Fibroblast of lung (primary cell): Measurements from ENCODE around the gene PSKH1. TPM values are rescaled to one million over a fixed set of nuclear protein-coding genes. Genes with fewer than 3 reads are reported as not detected.

ENCODE experiments used
- DNase-seq, 2 donors: peaks; one replicate each; pipeline versions ENCODE4 v3.0.0 to v3.0.0-alpha.2; 2010; ENCODE audit warnings: low read depth in 2 of 2
- H2AFZ ChIP-seq: 2 replicates; pipeline ENCODE4 v1.5.1; 2012; ENCODE audit warnings: low read length, control low read depth, inconsistent platforms
- H3K27ac ChIP-seq: 2 replicates; pipeline ENCODE4 v1.5.1; 2011; ENCODE audit warnings: low read length, control low read depth; ENCODE audit not compliant: insufficient read depth
- H3K27me3 ChIP-seq: 2 replicates; pipeline ENCODE4 v1.5.1; 2011; ENCODE audit warnings: mild to moderate bottlenecking, low read length; ENCODE audit not compliant: control insufficient read depth, insufficient read depth
- H3K36me3 ChIP-seq: 2 replicates; pipeline ENCODE4 v1.5.1; 2011; ENCODE audit warnings: low read length; ENCODE audit not compliant: control insufficient read depth, insufficient read depth
- H3K4me1 ChIP-seq: 2 replicates; pipeline ENCODE4 v1.5.1; 2011; ENCODE audit warnings: low read length; ENCODE audit not compliant: control insufficient read depth, insufficient read depth; ENCODE audit errors: extremely low read depth
- H3K4me2 ChIP-seq: 2 replicates; pipeline ENCODE4 v1.5.1; 2011; ENCODE audit warnings: low read length, control low read depth; ENCODE audit not compliant: insufficient read depth; ENCODE audit errors: extremely low read depth
- H3K4me3 ChIP-seq, 4 experiments: fragments of 200-600 bp in 1 of 4; sonication (generic) in 1 of 4; replicated peaks in 1 of 4; 2 replicates each; pipeline ENCODE4 v1.5.1; 2011 to 2016; ENCODE audit warnings: low read length in 4 of 4, low read depth in 3 of 4, mild to moderate bottlenecking in 3 of 4, control low read depth in 2 of 4, inconsistent platforms in 1 of 4, mixed read lengths in 1 of 4; ENCODE audit not compliant: insufficient read depth in 1 of 4; ENCODE audit errors: control extremely low read depth in 1 of 4
- H3K79me2 ChIP-seq: 2 replicates; pipeline ENCODE4 v1.5.1; 2012; ENCODE audit warnings: mild to moderate bottlenecking, low read length, inconsistent platforms; ENCODE audit not compliant: control insufficient read depth, insufficient read depth
- H3K9ac ChIP-seq: 2 replicates; pipeline ENCODE4 v1.5.1; 2011; ENCODE audit warnings: mild to moderate bottlenecking, low read length, control low read depth; ENCODE audit not compliant: insufficient read depth
- H3K9me3 ChIP-seq: 2 replicates; pipeline ENCODE4 v1.5.1; 2012; ENCODE audit warnings: low read depth, low read length; ENCODE audit not compliant: control insufficient read depth, insufficient read depth
- H4K20me1 ChIP-seq: 2 replicates; pipeline ENCODE4 v1.5.1; 2011; ENCODE audit warnings: low read length; ENCODE audit not compliant: control insufficient read depth, insufficient read depth; ENCODE audit errors: extremely low read depth
- EZH2 ChIP-seq: IDR thresholded peaks from 2 replicates; pipeline ENCODE4 v1.5.1; 2012; ENCODE audit warnings: low read length, control low read depth, mild to moderate bottlenecking; ENCODE audit errors: missing control alignments
- polyA plus RNA-seq, 2 donors: library from polyadenylated mRNA; depleted of rRNA in 1 of 2; stranded (reverse) in 1 of 2; unstranded in 1 of 2; fragments of >200 nt; gene quantifications; 2 replicates each; pipeline ENCODE4 v1.2.1, GENCODE V29; 2011 to 2012; ENCODE audit warnings: missing spikeins in 1 of 2
- total RNA-seq: library from RNA; depleted of rRNA; stranded (reverse); fragments of >200 nt; gene quantifications from 2 replicates; pipeline ENCODE4 v1.2.1, GENCODE V29; 2014
- TF ChIP-seq, protein P1 (sequence below), 2 donors: IDR thresholded peaks in 1 of 2; conservative IDR thresholded peaks in 1 of 2; 1 replicate in 1 of 2; 2 replicates in 1 of 2; pipeline ENCODE4 v1.5.1; 2011 to 2012; ENCODE audit warnings: low read length in 2 of 2, control low read depth in 1 of 2, inconsistent platforms in 1 of 2, low read depth in 1 of 2, mild to moderate bottlenecking in 1 of 2

PSKH1 gene
- total and polyA plus RNA-seq, 2 donors (not counting 1 experiment from before 2014, with no cell fraction given) = 13.4 to 15.4 TPM

DNA sequence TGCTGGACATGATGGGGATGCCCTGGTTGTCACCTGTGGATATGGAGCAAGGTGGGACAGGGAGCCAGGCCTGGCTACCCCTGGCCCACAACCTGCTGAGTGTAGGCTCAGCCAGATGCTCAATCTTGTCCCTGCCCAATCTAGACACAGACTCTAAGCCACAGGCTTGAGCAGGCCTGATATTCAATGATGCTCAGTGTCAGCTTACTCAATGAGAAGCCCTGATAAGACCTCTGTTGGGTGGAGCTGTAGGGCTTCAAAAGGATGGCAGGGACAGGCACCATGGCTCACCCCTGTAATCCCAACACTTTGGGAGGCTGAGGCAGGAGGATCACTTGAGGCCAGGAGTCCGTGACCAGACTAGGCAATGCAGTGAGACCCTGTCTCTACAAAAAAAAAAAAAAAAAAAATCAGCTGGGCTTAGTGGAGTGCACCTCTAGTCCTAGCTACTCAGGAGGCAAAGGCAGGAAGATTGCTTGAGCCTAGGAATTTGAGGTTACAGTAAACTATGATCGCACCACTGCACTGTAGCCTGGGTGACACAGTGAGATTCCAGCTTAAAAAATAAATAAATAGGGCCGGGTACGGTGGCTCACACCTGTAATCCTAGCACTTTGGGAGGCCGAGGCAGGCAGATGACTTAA, 47.5 kb downstream of the PSKH1 start:
- no peak overlapping the region for H3K9ac ChIP-seq
- H3K27ac ChIP-seq = no peak overlapping the region
- H2AFZ ChIP-seq = no peak overlapping the region
- no peak for DNase-seq
- no peak overlapping the region for H3K4me3 ChIP-seq
- H3K36me3 ChIP-seq = peaks cover 44% of the 10 kb centered on the region
- no peak for TF ChIP-seq EZH2
- TF ChIP-seq, protein P1, sequence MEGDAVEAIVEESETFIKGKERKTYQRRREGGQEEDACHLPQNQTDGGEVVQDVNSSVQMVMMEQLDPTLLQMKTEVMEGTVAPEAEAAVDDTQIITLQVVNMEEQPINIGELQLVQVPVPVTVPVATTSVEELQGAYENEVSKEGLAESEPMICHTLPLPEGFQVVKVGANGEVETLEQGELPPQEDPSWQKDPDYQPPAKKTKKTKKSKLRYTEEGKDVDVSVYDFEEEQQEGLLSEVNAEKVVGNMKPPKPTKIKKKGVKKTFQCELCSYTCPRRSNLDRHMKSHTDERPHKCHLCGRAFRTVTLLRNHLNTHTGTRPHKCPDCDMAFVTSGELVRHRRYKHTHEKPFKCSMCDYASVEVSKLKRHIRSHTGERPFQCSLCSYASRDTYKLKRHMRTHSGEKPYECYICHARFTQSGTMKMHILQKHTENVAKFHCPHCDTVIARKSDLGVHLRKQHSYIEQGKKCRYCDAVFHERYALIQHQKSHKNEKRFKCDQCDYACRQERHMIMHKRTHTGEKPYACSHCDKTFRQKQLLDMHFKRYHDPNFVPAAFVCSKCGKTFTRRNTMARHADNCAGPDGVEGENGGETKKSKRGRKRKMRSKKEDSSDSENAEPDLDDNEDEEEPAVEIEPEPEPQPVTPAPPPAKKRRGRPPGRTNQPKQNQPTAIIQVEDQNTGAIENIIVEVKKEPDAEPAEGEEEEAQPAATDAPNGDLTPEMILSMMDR (conservative IDR thresholded peaks at IDR 0.05 in 1 of 2, IDR thresholded peaks at IDR 0.05 in 1 of 2; ENCODE audit: low read depth in 1 of 2, low read length in 2 of 2) = no peak
- H3K4me2 ChIP-seq = no peak overlapping the region
- H3K4me1 ChIP-seq = peaks cover 16% of the 10 kb centered on the region
- H3K79me2 ChIP-seq = peaks cover 5% of the 10 kb centered on the region
- H3K9me3 ChIP-seq = no peaks in the 10 kb centered on the region
- H4K20me1 ChIP-seq = no peaks in the 10 kb centered on the region
- H3K27me3 ChIP-seq = no peaks in the 10 kb centered on the region

DNA sequence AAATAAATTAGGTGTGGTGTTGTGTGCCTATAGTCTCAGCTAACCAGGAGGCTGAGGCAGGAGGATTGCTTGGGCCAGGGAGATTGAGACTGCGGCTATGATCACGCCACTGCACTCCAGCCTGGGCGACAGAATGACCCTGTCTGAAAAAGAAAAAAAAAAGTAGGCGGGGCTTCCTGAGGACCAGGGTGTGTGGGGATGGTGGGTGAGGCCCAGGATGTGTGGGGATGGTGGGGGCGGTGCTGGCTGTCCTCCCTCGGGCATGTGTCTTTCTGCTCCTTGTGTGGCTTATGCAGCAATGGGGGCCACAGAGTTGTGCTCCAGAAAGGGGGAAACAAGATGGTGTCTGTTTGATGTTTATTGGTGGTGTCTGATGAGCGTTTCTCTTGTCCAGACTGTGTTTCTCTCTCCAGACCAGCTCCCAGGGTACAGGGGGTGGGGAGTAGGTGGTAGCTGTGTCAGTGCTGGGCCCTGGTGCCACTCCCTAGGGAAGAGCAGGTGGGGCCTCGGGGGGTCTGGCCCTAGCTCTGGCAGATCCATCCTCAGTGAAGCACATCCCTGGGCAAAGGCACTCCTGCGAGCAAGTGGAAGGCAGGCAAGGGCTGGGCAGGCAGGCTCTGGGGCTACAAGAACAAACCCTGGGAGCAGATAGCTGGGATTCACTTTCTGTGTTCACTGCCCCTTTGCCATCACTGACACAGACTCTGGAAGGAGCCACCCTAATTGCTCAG, 48.6 kb downstream of the PSKH1 start:
- Histone ChIP-seq H3K36me3 (peaks cover 53% of the 10 kb centered on the region), H3K4me1 (peaks cover 16% of the 10 kb centered on the region), H2AFZ (no peak overlapping the region), H3K9me3 (no peaks in the 10 kb centered on the region), H3K27ac (no peak overlapping the region), H4K20me1 (no peaks in the 10 kb centered on the region), H3K4me2 (no peak overlapping the region), H3K4me3 (no peak overlapping the region), H3K79me2 (peaks cover 5% of the 10 kb centered on the region), H3K27me3 (no peaks in the 10 kb centered on the region), H3K9ac (no peak overlapping the region)
- no peak for DNase-seq
- TF ChIP-seq EZH2 = no peak
- TF ChIP-seq, protein P1 (conservative IDR thresholded peaks at IDR 0.05 in 1 of 2, IDR thresholded peaks at IDR 0.05 in 1 of 2; ENCODE audit: low read depth in 1 of 2, low read length in 2 of 2) = no peak

DNA sequence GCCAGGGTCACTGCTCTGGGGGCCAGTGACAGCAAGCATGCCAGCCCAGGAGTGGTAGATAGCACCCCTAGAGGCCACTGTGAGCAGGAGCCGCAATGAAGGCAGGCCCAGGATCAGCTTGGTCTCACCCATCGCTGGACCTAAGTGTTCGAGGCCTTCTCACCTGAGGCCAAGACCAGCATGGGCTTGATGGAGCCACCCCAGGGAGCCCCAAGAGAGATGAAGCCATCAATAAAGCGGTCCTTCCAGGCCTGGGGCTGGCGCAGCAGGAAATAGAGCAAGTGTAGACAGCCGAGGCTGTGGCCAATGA, 49.1 kb downstream of the PSKH1 start:
- H4K20me1 ChIP-seq = no peaks in the 10 kb centered on the region

More for the DNA sequence above, 49.1 kb downstream of the PSKH1 start:
- H3K4me3 ChIP-seq = no peak overlapping the region
- no peak overlapping the region for H3K27ac ChIP-seq
- H2AFZ ChIP-seq = no peak overlapping the region
- peaks cover 59% of the 10 kb centered on the region for H3K36me3 ChIP-seq
- no peaks in the 10 kb centered on the region for H3K9me3 ChIP-seq
- no peaks in the 10 kb centered on the region for H3K27me3 ChIP-seq
- no peak for TF ChIP-seq EZH2
- TF ChIP-seq, protein P1 (conservative IDR thresholded peaks at IDR 0.05 in 1 of 2, IDR thresholded peaks at IDR 0.05 in 1 of 2; ENCODE audit: low read depth in 1 of 2, low read length in 2 of 2) = peak; percentile 47 to 69
- H3K9ac ChIP-seq = no peak overlapping the region
- H3K4me2 ChIP-seq = no peak overlapping the region
- H3K4me1 ChIP-seq = peaks cover 12% of the 10 kb centered on the region
- no peak for DNase-seq
- H3K79me2 ChIP-seq = peaks cover 2% of the 10 kb centered on the region
